NCI-H748 (cell line): ENCODE data around the gene NIT1.

Experiments
- DNase-seq: peaks from one replicate; lab custom pipeline; 2025; ENCODE audit not compliant: unreplicated experiment; lab: John Stamatoyannopoulos, UW

The NIT1 gene

DNA sequence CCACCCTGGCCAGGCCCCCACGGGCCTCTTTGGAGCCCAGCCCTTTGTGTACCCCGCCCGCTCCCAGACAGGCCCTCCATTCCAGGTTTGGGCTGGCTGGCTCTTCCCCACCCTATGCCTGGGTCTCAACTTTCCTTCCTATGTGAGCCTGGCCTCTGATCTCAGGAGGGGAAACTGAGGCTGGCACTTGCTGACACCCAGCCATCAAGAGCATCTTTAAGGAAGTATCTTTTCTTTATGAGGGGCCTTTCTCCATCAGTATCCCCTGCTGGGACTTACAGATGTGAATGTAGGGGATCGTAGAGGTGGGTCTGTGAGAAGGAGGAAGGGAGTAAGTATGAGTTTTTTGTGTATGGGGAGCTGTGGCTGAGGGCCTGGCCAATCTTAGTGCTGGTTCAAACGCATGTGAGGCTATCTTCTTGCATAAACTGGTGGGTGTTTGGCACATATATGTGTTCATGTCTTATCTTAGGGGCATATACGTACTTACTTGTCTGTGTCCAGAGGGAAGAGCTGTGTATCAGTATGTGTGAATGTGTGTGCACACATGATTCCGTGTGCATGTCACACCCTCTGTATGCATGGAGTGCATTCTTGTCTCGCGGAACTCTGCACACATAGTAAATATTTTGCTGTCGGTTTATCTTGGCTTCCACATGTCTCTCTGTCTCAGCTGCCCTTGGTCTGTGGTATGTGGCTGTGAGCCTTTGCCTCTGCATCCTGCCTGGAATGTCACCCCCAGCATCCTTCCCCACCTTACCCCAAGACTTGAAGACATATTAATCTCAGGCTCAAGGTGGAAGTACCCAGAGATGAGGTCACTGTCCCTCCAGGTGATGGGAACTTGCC is 33.9 kb upstream of the NIT1 start:
- DNase-seq, result no peak

DNA sequence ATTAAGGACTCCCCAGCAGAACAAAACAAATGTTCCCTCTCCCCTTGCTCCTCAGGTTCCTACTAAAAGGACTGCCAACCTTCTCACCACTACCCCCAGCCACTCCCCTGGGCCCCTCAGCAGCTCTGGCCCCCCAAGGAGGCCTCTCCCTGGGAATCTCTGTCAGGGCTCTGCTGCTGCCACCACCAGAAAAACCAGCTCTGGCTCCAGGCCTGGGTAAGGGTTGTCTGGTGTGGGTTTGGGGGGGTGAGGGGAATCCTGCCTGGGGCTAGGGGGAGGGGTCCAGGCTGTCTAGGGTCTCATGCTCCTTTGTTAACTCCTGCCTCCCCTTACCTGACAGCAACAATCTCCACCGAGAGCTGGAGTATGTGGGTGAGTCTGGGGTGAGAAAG is 33.3 kb upstream of the NIT1 start:
- DNase-seq, result no peak

DNA sequence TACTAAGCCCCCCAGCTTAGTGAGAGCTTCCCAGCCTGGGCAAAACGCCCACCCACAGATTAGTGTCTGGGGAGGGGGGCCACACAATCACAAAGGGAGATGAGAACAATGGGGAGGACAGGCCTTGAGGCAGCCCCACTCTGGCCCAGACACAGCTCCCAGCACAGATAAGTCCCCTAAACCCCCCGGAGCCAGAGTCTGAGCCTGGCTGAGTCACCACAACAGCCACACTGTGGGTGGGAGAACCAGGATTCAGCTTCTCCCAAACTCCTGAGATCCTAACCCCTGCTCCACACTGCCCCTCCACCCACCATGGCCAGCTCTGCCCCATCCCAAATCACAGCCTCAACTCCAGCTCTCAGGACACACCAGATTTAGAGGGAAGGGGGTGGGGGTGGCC is 32.7 kb upstream of the NIT1 start:
- DNase-seq, result no peak

GRCh38 chr1:161086457-161086856 is 31.4 kb upstream of the NIT1 start:
- DNase-seq, result no peak

GRCh38 chr1:161088587-161089110 is 29.3 kb upstream of the NIT1 start:
- DNase-seq, result no peak

DNA sequence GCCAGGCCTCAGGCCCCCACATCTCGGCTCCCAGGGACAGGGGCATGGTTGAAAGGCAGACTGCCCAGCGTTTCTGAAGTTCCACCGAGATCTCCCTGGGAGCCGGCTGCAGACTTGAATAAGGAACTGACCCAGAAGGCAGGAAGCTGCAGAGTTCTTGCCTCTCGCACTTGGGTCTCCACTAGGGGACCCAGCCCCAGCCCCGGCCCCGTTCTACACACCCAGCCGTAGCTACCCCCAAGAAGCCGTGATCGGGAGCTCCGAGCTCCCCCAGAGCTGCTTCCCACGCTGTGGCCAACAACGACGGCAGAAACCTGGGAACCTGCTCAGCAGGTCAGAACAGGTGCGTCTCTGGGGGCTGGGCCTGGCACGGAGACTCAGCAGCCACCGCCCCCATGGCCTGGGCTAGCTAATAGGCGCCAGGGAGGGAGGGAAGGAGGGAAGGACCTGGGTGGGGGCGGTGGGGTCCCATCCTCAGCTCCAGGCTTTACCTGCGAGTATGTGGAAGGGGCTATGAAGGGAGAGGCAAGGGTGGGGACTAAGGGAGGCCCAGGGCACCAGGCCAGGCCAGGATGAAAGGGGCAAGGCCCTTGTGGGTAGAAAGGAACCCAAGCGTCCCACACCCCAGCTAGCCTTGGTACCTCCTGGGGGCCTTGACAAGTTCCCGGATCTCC is 28.5 kb upstream of the NIT1 start, which contains the start of gene NECTIN4:
NECTIN4 (minus strand) TSS at position 308 of the 674 bp plus-strand sequence; CDS start at position 46, 262 bp downstream.
- no peak for DNase-seq

- DNase-seq, result no peak
These were observed 28.0 kb upstream of the NIT1 start for GRCh38 chr1:161089938-161090337.

DNA sequence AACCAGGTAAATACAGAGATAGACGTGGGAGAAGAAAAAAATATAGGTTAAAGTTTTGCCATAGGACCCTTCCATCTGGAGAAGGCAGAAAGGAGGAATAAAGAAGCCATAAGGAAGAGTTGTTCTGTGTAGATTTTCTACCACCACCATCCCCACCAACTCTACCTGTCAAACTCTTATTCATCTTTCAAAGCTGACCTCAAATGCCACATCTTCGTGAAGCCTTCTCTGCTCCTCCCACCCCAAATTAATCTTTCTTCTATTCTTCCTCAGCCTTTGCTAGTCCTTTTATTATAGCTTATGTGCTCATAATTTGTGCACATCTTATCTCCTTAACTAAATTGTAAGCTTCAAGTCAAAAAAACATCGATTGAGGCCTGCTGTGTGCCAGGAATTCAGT is 27.3 kb upstream of the NIT1 start:
- no peak for DNase-seq

DNA sequence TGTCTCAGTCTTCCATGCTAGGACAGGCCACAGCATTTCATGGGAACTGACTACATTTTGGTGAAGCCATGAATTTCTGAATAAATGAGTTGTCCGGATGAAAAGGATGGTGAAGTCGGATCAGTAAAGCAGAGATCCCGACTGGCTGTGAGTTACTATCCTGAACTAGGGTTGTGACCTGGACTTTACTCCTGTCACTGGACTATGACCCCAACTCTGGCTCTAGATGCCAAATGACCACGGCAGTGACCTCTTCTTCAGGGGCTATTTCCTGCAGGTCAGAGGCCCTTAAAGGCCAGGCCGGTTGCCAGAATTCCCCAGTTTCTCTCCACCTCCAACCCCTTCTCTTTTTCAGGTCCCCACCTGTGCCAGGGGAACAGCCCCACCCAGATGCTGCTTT is 26.8 kb upstream of the NIT1 start:
- DNase-seq, result no peak

DNA sequence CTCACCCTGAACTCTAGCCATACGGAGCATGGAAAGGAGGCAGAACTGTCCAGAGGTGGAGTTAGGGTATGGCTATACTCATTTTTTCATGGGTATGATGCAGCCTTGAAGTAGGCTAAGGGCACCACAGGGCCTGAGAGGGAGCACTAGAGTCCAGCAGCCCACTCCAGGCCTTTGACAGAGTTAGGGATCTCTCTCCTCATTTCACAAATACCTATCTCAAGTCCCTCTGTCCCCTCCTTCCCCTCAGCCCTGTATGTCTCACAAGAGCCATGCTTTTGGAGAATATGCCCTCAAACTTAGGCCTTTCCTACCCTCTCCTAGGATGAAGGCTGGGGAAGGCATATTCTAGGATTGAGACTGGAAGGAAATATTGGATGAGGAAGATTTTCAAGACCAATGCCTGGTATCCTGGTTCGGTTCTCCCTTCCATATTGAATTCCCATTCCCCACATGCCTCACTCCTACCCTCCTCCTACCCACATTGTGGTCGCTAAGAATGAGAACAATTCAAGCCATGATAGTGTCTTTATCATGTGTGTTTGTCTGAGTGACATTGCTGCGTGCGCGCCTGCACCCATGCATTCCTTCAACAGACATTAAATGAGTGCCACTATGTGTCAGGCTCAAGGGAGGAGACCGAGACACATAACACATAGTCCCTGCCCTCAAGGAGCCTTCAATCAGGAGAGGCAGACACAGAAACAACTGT is 26.0 kb upstream of the NIT1 start:
- DNase-seq, result no peak

GRCh38 chr1:161092621-161093028 is 25.3 kb upstream of the NIT1 start:
- no peak for DNase-seq

DNA sequence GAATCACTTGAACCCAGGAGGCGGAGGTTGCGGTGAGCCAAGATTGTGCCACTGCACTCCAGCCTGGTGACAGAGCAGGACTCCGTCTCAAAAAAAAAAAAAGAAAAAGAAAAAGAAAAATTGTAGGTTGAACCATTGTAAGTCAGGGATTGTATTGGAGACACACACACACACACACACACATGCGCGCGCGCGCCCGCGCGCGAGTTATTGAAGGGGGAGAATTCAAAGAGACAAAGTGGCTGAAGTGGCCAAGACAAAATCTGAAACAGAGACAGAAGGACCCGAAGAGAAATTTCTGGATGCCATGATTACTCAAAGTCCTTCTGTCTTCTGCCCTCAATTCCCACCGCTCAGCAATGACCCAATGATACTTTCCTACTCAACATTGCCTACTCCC is 23.4 kb upstream of the NIT1 start:
- DNase-seq, result no peak

DNA sequence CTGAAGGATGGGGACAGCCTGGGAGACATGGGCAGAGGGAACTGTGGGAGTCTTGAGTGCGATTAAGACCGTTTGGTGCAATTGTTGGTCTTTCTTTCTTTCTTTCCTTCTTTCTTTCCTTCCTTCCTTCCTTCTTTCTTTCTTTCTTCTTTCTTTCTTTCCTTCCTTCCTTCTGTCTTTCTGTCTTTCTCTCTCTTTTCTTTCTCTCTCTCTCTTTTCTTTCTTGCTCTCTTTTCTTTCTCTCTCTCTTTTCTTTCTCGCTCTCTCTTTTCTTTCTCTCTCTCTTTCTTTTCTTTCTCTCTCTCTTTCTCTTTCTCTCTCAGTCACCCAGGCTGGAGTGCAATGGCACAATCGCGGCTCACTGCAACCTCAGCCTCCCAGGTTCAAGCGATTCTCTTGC is 22.7 kb upstream of the NIT1 start:
- DNase-seq, result no peak

- no peak for DNase-seq
These were observed 21.9 kb upstream of the NIT1 start for GRCh38 chr1:161096015-161096414.

GRCh38 chr1:161096530-161096929 is 21.4 kb upstream of the NIT1 start:
- no peak for DNase-seq

DNA sequence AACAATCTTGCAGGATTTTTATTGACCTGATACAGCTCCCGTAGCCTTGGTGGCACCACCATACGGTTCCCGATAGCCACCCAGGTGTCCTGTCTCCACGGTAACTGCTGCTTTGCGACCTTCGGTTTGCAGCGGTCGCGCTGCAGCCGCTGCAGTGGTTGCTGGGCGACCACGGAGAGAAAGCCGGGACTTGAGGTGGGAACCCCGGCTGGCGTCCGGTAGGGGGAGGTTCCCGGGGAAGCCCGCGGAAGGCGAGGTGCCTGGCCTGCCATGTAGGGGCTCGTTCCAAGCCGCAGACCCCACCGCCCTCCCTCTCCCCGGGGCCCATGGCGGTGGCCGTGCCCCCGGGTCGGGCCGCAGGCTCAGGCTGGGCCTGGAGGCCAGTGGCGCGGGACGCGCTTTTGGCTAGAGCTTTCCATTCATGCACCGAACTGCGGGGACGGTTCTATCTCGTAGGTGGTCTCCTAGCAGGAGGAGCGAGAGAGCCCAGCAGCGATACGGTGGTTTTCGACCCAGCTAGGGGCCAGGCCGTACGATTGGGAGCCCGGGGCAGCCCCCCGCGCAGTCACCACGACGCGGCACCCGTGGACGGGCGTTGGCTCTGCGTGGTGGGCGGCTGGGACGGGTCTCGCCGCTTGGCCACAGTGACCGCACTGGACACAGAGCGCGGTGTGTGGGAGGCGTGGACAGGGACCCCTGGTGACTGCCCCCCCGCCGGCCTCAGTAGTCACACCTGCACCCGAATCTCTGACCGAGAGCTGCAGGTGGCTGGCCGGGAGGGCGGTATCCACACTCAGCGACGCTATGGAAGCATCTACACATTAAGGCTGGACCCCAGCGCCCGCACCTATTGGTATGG is 19.5 kb upstream of the NIT1 start, which contains the start of gene KLHDC9:
KLHDC9 (plus strand) TSS at position 152 of the 859 bp plus-strand sequence; CDS start at position 327, 175 bp downstream.
- peak; percentile 94 for DNase-seq

- DNase-seq, result no peak
These were observed 18.7 kb upstream of the NIT1 start for GRCh38 chr1:161099090-161099802.

- DNase-seq, result no peak
These were observed 17.3 kb upstream of the NIT1 start for GRCh38 chr1:161100556-161100955.

GRCh38 chr1:161106431-161106830 is 11.5 kb upstream of the NIT1 start:
- DNase-seq, result no peak

- no peak for DNase-seq
These were observed 6.8 kb upstream of the NIT1 start for GRCh38 chr1:161111117-161111516.
